ENCODE results near the gene LRRC39. TPM values are rescaled to one million over a fixed set of nuclear protein-coding genes. Genes with fewer than 3 reads are reported as not detected.

Gene LRRC39
- total RNA-seq: 1 to 10 TPM in 1 of 4 donors, under 1 TPM in 2, not detected in 1; 0.69 to 1.6 (median 0.78) TPM

DNA sequence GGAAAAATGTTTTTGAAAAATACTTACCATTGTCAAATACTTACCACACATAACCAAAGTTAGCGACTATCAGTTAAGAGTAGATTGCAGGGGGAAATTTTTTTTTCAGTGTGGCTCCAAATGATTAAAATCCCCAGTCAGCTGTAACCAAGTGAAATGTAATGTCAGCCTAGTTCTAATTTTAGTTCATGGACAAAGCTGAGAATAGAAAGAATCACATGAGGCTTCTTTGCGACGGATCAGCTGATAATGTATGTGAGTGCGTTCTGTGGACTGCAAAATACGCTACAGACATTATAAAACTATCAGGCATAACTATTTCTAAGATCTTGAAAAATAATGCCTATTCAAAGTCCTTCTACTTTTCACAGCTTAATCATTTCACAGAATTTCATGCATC lies at the start of gene LRRC39:
Gene LRRC39 (minus strand): TSS at position 166 of the 400 bp plus-strand sequence. CDS start 9,740 bp downstream, outside the sequence.
- Histone ChIP-seq H3K27me3 (no peaks in the 10 kb centered on the region), H3K9me3 (no peaks in the 10 kb centered on the region), H3K4me3 (no peak within 1 kb of the TSS), H3K4me1 (no peaks in the 10 kb centered on the region), H3K27ac (no peak within 1 kb of the TSS), H3K36me3 (no peaks in the 10 kb centered on the region)
- ATAC-seq: no peak
- WGBS, 2 donors (ENCODE audit: low coverage in 1 of 2): 39% methylated on average over 5 of the region's 5 CpGs
- TF ChIP-seq, protein P1, sequence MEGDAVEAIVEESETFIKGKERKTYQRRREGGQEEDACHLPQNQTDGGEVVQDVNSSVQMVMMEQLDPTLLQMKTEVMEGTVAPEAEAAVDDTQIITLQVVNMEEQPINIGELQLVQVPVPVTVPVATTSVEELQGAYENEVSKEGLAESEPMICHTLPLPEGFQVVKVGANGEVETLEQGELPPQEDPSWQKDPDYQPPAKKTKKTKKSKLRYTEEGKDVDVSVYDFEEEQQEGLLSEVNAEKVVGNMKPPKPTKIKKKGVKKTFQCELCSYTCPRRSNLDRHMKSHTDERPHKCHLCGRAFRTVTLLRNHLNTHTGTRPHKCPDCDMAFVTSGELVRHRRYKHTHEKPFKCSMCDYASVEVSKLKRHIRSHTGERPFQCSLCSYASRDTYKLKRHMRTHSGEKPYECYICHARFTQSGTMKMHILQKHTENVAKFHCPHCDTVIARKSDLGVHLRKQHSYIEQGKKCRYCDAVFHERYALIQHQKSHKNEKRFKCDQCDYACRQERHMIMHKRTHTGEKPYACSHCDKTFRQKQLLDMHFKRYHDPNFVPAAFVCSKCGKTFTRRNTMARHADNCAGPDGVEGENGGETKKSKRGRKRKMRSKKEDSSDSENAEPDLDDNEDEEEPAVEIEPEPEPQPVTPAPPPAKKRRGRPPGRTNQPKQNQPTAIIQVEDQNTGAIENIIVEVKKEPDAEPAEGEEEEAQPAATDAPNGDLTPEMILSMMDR (IDR thresholded peaks at IDR 0.05): no peak
- TF ChIP-seq EP300 (IDR thresholded peaks at IDR 0.05): no peak
- no peak for TF ChIP-seq POLR2AphosphoS5 (IDR thresholded peaks at IDR 0.05)
- TF ChIP-seq POLR2A (IDR thresholded peaks at IDR 0.05): no peak

- Histone ChIP-seq H3K27ac (no peak overlapping the region), H3K36me3 (peaks cover 0 to 32% of the 10 kb centered on the region in 2 donors), H3K4me1 (no peaks in the 10 kb centered on the region), H3K27me3 (no peaks in the 10 kb centered on the region), H3K9me3 (no peaks in the 10 kb centered on the region), H3K4me3 (no peak overlapping the region)
- ATAC-seq: no peak
- TF ChIP-seq POLR2AphosphoS5 (IDR thresholded peaks at IDR 0.05) (no peak), EP300 (IDR thresholded peaks at IDR 0.05) (no peak)
Observed at GRCh38 chr1:100222428-100222827, 44.4 kb upstream of the LRRC39 start.

GRCh38 chr1:100219883-100220282 lies 41.8 kb upstream of the LRRC39 start:
- TF ChIP-seq, protein P1 (IDR thresholded peaks at IDR 0.05): no peak
- TF ChIP-seq POLR2AphosphoS5 (IDR thresholded peaks at IDR 0.05) (no peak), EP300 (IDR thresholded peaks at IDR 0.05) (no peak), POLR2A (IDR thresholded peaks at IDR 0.05) (no peak)
- Histone ChIP-seq H3K27ac (no peak overlapping the region), H3K9me3 (no peaks in the 10 kb centered on the region), H3K27me3 (no peaks in the 10 kb centered on the region), H3K4me3 (no peak overlapping the region), H3K4me1 (no peaks in the 10 kb centered on the region), H3K36me3 (peaks cover 0 to 47% of the 10 kb centered on the region in 2 donors)
- ATAC-seq: no peak
- WGBS, 2 donors (ENCODE audit: low coverage in 1 of 2): 100% methylated on average over 2 of the region's 2 CpGs

GRCh38 chr1:100219457-100219856 lies 41.4 kb upstream of the LRRC39 start:
- H3K4me1 ChIP-seq: no peaks in the 10 kb centered on the region
- 86 to 100% methylated on average over 3 to 5 of the region's 6 CpGs for WGBS, 2 donors (ENCODE audit: low coverage in 1 of 2)
- H3K9me3 ChIP-seq: no peaks in the 10 kb centered on the region
- ATAC-seq: no peak
- no peaks in the 10 kb centered on the region for H3K27me3 ChIP-seq
- no peak overlapping the region for H3K27ac ChIP-seq
- no peak overlapping the region for H3K4me3 ChIP-seq
- H3K36me3 ChIP-seq: peaks cover 0 to 51% of the 10 kb centered on the region in 2 donors
- TF ChIP-seq, protein P1 (IDR thresholded peaks at IDR 0.05): no peak
- TF ChIP-seq POLR2A (IDR thresholded peaks at IDR 0.05) (no peak), EP300 (IDR thresholded peaks at IDR 0.05) (no peak), POLR2AphosphoS5 (IDR thresholded peaks at IDR 0.05) (no peak)

DNA sequence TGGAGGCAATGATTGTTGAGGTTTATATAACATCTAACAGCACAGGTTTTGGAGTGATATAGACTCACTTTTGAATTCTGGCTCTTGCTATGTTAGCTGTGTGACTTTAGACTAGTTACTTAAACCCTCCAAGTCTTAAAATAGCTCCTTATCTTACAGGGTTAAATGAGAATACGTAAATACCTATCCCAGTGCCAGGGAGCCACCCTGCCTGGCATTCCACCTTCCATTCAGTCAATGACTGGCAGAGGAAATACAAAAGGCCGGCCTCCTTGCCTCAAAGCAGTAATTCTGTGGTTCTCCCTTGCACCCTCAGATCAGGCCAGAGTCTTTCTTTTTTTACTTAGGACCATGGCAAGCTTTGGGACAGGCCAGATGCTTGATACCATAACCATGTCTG lies 39.8 kb upstream of the LRRC39 start:
- Histone ChIP-seq H3K36me3 (peaks cover 0 to 67% of the 10 kb centered on the region in 2 donors), H3K27ac (no peak overlapping the region), H3K27me3 (no peaks in the 10 kb centered on the region), H3K9me3 (no peaks in the 10 kb centered on the region), H3K4me1 (no peaks in the 10 kb centered on the region), H3K4me3 (no peak overlapping the region)
- 33 to 100% methylated on average over 1 of the region's 2 CpGs for WGBS, 2 donors (ENCODE audit: low coverage in 1 of 2)
- no peak for TF ChIP-seq POLR2A (IDR thresholded peaks at IDR 0.05)
- TF ChIP-seq, protein P1 (IDR thresholded peaks at IDR 0.05): no peak
- no peak for TF ChIP-seq EP300 (IDR thresholded peaks at IDR 0.05)
- no peak for TF ChIP-seq POLR2AphosphoS5 (IDR thresholded peaks at IDR 0.05)
- no peak for ATAC-seq
